NCI-H526 treated with DMSO at 0.1 percent for 48 hours (cell line): ENCODE measurements around the gene ZNF804B.

Experiments used
- DNase-seq: peaks from one replicate; lab custom pipeline; 2025; lab: John Stamatoyannopoulos, UW

Gene ZNF804B

GRCh38 chr7:89265631-89266030, 506.1 kb downstream of the ZNF804B start:
- DNase-seq = no peak

- no peak for DNase-seq
These were observed 523.8 kb downstream of the ZNF804B start for GRCh38 chr7:89283302-89283701.

DNA sequence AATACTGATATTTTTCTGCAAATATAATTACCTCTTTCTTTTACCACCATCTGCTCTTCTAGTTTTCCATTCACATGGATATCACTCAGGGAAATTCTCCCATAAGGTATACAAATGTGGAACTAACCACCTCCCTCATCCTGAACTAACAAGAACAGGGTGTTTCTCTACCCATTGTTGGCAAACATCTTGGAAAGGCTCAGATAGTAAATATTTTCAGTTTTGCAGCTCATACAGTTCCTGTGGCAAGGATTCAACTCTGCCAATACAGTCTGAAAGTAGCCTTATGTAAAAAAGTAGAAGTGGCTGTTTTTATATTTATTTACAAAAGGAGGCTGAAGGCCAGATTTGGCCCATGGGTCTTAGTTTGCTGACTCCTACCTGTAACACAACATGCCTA, 549.0 kb downstream of the ZNF804B start:
- no peak for DNase-seq

DNA sequence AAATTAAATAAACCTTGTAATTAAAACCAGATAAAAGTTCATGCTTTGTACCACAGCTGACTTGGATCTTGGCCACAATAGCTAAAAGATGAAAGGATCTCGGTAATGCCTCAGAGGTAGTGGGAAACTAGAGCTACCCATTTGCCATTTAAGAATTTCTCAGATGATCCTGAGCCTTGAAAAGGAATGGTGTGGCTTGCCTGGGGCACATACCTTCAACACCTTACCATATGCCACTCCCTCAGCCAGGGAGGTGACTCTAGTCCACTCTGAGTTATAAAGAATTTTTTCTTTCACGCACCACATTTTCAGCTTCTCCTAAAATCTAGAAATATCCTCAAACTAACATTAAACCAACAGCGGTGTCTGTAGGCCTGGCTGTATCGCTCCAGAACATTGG, 552.4 kb downstream of the ZNF804B start:
- no peak for DNase-seq

DNA sequence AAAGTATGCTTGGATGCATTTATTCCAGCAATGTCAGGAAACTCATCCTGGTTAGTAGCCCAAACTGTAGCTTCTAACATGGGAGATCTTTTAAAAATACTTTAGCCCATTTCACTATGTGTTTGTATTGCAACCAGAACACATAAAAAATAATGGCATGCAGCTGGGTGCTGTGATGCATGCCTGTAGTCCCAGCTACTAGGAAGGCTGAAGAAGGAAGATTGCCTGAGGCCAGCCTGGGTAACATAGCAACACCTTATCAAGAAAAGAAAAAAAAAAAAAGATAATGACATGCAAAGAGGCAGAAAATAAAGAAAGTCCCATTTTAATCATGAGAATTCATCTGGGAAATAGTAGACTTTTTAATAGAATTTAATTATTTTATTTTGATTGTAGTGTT, 553.1 kb downstream of the ZNF804B start:
- DNase-seq = peak; percentile 71

GRCh38 chr7:89316584-89317251, 557.2 kb downstream of the ZNF804B start:
- DNase-seq = no peak

DNA sequence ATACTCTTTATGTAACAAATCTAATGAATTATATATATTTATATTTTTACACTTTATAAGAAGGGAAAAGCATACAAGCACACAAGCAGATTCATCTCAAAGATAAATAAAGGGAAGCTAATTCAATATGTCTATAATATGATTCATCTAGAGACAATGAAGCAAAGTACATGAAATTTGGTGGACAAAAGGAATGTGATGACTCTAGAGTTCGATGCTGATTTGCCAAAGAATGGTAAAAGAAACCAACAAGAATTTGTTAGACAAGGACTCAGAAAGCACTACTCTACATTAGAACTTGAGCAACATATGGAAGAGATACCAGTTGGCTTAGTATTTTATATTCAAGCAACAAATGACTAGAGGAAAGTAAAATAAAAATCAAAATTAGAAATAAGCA, 572.5 kb downstream of the ZNF804B start:
- no peak for DNase-seq

- DNase-seq = no peak
These were observed 575.3 kb downstream of the ZNF804B start for GRCh38 chr7:89334797-89335196.

DNA sequence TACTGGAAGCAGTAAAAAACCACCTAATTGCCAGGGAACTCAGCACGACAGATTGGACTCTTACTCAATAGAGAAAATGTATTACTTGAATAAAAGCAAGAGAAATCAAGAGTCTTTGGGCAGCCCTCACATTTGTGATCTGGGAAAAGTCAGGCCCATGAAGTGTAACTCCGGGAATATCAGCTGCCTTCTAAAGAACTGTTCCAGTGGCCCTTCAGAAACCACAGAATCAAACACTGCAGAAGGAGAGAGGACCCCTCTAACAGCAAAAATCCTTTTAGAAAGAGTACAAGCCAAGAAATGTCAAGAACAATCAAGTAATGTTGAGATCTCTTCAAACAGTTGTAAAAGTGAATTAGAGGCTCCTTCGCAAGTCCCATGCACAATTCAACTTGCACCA, 576.0 kb downstream of the ZNF804B start:
- no peak for DNase-seq

DNA sequence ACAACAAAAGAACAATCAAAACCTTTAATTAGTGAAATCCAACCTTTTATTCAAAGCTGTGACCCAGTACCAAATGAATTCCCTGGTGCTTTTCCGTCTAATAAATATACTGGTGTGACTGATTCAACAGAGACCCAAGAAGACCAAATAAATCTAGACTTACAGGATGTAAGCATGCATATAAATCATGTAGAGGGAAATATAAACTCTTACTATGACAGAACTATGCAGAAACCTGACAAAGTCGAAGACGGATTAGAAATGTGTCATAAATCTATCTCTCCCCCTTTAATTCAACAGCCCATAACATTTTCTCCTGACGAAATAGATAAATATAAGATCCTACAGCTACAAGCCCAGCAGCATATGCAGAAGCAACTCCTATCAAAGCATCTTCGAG, 576.6 kb downstream of the ZNF804B start:
- DNase-seq = no peak

DNA sequence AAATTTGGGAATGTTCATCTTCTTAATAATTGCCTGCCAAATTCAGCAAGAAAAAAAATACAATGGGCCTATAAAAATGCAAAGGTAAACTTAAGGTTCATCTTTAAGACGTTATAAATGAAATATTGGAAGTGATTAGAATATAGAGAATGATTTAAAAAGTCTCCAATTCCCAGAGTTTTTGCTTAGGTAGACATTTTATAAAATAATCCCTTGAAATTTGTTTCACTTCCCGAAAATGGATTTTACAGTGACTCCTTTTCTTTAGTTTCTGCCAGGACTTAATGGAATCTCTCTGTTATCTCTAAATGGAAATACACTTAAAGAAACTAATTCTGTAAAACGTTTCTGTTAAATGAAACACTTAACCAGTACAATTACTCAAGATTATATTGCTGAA, 580.2 kb downstream of the ZNF804B start:
- no peak for DNase-seq

DNA sequence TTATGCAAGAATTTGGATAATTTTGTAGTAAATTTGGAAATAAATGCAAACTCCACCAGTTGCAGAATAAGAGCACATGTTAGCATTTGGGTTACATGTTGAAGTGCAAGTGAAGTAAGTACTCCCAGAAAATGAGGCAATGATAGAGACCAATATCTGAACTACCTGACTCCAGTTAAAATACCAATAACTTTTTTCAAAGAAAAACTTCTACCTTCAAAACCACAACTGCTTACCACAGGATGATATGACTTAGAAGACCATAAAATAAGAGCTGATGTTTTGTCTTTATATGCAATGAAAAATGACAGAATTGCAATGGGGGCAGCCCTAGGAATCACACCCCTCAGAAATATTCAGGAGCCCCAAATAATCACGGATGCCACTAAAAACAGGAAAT, 597.6 kb downstream of the ZNF804B start:
- no peak for DNase-seq

- DNase-seq = no peak
These were observed 617.7 kb downstream of the ZNF804B start for GRCh38 chr7:89377219-89377618.

- no peak for DNase-seq
These were observed 625.9 kb downstream of the ZNF804B start for GRCh38 chr7:89385411-89385810.
